GM10847 (cell line): ENCODE results near the gene CAB39L.

Experiments
- POLR2A ChIP-seq: IDR thresholded peaks from 2 replicates; pipeline ENCODE4 v1.6.1; 2011; ENCODE audit not compliant: insufficient read length; ENCODE audit errors: extremely low read depth

The CAB39L gene

DNA sequence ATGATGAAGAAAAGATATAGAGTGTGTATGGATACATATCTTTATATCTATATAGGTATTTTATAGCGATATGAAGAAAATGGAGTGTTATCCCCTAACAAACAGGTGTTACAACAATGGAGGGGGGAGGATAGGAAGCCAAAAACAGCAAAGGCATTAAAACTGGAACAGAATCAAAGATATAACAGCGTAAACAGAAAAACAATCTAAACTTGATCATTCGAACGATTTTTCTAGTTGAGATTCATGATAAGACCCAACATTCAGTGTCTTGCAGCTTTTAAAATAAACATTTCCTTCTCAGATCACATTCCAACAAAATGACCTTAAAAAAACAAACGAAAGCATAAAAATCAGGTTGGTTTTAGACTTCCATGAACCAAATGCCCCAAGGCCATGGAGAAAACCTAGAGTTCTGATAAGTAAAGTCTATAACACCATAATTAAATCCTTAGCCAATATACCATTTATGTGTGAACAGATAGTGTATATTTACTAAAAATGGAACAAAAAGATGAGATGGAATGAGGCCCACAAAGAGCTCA, 55.7 kb downstream of the CAB39L start:
- TF ChIP-seq POLR2A, result no peak

- TF ChIP-seq POLR2A, result no peak
These were observed 57.2 kb downstream of the CAB39L start for GRCh38 chr13:49386664-49387063.

DNA sequence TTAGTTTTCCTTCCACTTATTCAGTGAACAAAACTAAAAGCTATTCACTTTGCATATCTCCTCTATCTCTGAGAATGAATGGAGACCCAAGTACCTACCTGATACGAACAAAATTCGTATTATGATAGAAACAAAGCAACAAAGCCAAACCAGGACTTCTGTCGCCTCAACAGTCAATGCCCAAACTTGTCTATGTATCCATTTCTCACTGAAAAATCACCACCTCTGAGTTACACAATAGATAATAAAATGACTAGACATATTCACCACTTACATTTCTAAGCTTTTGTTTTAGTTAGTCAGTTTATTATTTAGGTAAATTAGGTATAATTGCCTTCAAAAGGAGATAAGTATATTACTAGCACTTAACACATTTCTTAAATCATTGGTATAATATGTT, 67.7 kb downstream of the CAB39L start:
- TF ChIP-seq POLR2A, result no peak

DNA sequence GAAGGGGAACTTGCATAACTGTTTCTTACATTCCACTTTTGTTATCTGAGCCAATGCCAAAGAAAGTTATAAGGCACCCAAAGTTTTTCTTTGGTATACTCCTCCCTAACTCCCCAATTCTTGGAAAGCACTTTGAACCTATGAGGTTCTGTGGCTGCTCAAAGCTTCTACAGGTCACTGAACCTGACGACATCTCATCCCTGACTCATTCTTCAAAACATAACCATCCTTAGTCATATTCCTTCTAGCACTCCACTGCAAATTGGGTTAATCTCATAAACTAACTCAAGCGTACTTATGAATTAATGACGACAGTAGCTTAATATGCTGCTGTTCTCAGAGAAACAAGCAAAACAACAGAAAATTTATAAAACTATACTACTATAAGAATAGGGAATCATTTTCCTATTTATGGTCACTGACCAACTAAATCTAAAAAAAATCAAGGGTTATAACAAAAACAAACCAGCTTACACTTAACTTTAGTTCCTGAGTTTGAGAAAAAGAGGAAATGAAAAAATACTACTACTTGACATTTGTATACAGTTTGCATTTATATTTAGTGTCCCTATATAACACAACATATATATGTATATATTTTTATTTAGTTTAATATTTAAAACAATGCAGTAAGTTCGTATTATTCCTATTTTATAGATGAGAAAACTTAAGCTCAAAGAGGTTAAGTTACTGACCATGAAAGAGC, 69.1 kb downstream of the CAB39L start:
- no peak for TF ChIP-seq POLR2A

DNA sequence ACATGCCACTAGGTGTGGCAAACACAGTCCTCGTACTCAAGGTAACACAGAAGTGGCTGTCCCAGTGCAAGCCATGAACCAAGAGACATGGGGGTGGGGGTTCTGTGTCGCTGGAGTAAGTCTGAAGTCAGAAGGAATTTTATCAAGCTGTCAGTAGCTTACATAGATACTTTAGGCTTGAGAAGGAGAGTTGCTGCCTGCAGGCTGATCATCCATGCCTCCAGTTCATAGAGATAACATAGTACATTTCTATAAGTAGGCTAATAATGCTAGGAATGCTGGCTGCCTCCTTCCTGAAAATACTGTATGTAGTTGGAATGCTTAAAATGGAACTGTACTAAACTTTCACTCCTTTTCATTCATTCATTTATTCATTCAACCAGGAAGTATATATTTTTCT, 70.1 kb downstream of the CAB39L start:
- TF ChIP-seq POLR2A, result no peak

DNA sequence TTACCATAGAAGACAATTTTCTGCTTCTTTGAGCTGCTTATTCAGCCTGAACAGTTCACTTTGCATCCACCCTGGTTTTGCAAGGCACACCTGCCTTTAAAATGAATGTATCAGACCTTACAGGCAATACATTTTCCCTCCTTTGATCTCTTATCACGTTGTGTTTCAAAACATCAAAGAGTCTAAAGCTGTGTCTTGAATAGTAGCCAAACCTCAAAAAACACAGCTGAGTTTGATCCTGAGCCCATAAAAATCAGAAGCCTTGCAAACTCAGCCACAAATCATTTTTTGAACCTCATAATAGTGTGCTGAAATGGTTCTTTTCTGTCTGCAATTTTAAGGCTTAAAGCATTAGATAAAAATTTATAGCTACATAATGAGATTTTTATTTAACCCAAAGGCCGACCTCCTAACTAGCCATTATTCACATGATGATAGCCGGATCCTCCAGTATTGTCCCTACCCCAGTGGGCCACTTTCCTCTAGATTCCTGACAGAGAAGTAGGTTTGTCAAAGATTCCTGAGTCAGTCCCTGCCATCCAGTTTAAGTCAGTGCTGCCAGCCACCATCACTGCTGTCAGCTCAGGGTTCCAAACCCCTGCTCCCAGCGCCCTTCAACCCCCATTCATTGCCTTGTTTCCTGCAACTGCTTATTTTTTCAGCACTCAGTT, 71.8 kb downstream of the CAB39L start:
- TF ChIP-seq POLR2A, result no peak

DNA sequence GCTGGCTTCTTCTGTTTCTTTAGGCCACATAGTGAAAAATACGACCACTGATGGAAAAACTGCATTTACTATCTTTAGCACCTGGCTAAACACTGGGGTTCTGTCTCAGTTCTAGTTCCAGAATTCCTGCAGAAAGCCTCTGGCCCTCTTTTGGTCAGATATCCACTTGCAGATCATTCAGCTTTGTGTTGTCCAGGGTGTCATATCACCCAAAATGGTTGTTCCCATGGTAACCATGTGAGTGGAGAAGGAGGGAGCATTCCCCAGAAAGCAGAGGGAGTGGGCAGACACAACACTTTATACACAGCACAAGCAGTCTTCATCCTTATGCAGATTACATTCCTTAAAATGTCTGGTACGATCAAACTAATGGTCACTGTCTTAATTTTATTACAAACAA, 73.5 kb downstream of the CAB39L start:
- no peak for TF ChIP-seq POLR2A

DNA sequence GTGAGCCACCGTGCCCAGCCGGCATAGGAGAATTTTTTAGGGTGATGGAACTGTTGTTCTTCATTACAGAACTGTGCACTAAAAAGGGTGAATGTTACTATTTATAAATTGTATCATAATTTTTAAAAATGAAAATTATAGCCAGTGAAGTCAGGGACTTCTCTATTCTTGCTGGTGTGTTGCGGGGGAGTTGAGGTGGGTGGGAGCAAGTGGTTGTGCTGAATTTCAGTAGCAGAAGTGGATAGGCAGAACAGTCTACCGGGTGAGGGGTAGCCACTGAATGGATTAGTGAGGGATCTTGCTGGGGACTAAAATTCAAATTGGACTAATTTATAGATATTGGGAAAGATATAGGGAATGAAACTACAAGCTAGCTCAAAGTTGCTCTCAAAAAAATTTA, 74.0 kb downstream of the CAB39L start:
- TF ChIP-seq POLR2A, result no peak

- TF ChIP-seq POLR2A, result no peak
These were observed 75.2 kb downstream of the CAB39L start for GRCh38 chr13:49368688-49369087.

DNA sequence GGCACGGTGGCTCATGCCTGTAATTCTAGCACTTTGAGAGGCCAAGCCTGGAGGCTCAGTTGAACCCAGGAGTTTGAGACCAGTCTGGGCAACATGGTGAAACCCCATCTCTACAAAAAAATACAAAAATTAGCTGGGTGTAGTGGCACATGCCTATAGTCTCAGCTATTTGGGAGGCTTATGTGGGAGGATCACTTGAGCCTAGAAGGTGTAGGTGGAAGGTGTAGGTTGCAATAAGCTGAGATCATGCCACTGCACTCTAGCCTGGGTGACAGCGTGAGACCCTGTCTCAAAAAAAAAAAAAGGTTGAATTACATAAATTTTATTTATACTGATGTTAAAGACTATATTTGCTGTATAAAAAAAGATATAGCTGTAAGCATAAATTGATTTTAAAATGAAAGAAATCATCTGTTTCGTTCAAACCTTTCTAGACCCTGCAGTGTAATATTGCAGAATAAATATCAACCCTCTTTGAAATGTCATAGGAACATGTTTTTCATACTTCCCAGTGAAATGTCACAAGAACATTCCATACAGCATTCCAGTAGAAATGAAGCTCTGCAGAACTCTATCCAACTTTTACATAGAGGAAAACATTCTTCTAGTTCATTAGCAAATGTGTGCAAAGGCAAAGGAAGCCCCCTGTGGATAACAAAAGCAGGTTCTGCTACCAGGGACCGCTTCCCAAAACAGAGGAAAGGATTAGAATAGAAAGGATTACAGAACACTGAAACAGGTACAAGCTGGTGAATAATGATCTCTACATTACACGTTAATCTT, 76.0 kb downstream of the CAB39L start:
- no peak for TF ChIP-seq POLR2A

DNA sequence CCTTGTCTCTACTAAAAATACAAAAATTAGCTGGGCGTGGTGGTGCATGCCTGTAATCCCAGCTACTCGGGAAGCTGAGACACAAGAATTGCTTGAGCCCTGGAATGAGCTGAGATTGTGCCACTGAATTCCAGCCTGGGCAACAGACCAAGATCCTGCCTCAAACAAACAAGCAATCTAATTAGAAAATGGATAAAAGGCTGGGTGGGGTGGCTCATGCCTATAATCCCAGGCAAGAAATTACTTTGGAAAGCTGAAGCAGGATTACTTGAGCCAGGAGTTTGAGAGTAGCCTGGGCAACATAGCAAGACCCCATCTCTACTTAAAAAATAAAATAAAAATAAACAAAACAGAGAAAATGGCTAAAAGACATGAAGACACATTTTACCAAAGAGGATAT, 77.0 kb downstream of the CAB39L start:
- TF ChIP-seq POLR2A, result no peak

DNA sequence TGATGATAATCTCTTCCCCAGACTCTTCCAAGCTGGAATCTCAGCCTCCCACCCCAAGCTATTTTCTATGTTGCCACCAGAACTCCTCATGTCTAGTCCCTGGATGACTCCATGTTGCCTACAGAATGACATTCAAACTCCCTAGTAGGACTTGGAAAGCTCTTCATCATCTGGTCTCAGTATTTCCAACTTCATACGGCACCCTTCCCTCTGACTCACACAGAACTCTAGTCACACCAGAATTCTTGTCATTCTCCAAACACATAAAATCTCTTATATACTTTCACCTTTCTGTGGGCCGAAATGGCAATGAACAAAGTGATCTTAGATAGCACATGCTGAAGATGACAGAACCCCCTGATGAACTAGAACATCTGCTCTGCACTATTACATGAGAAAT, 86.2 kb downstream of the CAB39L start:
- no peak for TF ChIP-seq POLR2A

- no peak for TF ChIP-seq POLR2A
These were observed 87.6 kb downstream of the CAB39L start for GRCh38 chr13:49356223-49356622.

DNA sequence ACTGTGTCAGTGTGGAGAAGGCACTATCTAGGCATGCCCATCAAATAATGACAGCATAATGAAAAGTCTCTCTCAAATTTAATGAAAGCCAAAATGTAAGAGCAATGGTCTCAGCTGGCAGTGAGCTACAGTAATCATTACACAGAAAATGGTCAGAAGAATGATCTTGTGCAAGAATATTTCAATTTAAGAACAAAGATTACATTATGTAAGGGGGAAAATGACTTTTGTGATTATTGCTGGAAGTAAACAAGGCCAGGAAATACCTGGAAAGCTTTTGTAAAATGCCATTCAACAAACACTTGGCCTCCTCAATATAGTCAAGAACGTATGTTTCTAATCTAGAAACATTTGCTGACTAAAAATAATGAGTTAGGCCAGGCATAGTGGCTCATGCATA, 89.1 kb downstream of the CAB39L start:
- no peak for TF ChIP-seq POLR2A

- no peak for TF ChIP-seq POLR2A
These were observed 90.0 kb downstream of the CAB39L start for GRCh38 chr13:49353908-49354307.

- TF ChIP-seq POLR2A, result no peak
These were observed 92.0 kb downstream of the CAB39L start for GRCh38 chr13:49351871-49352270.
